ENCODE data around the gene HAL.
A peak's percentile ranks its signal among the peaks of the same experiment; 100 is the strongest.

Gene HAL

DNA sequence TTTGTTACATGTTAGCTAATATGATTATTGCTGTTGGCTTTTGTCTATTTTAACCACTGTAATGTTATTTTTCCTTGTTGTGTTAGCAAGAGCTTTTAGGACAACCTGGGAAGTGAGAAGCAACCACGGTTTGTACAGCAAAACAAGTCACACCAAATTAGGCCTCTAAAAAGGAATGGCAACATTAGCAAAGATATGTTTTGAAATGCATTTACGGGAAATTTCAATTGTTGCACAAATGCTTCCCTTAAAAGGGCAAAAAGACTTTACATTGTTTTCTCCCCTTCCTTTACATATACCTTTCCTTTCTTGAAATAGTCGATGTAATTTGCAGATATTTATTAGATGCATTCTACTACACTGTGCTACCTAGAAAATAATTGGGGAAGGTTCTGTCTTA is 43.4 kb upstream of the HAL start:
- TF ChIP-seq, protein P1, sequence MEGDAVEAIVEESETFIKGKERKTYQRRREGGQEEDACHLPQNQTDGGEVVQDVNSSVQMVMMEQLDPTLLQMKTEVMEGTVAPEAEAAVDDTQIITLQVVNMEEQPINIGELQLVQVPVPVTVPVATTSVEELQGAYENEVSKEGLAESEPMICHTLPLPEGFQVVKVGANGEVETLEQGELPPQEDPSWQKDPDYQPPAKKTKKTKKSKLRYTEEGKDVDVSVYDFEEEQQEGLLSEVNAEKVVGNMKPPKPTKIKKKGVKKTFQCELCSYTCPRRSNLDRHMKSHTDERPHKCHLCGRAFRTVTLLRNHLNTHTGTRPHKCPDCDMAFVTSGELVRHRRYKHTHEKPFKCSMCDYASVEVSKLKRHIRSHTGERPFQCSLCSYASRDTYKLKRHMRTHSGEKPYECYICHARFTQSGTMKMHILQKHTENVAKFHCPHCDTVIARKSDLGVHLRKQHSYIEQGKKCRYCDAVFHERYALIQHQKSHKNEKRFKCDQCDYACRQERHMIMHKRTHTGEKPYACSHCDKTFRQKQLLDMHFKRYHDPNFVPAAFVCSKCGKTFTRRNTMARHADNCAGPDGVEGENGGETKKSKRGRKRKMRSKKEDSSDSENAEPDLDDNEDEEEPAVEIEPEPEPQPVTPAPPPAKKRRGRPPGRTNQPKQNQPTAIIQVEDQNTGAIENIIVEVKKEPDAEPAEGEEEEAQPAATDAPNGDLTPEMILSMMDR (IDR thresholded peaks at IDR 0.05; ENCODE audit: borderline replicate concordance, extremely low read depth, low read length, poor library complexity, severe bottlenecking) = no peak
- TF ChIP-seq EZH2 (IDR thresholded peaks at IDR 0.05; ENCODE audit: borderline replicate concordance, low read depth, low read length, severe bottlenecking) = no peak
- Histone ChIP-seq H3K36me3 (ENCODE audit: insufficient read depth, low read length) (no peaks in the 10 kb centered on the region; the same call in 1 of the 2 replicates), H3K4me2 (ENCODE audit: insufficient read depth, low read length) (no peak overlapping the region), H3K27ac (ENCODE audit: low read length) (no peak overlapping the region), H2AFZ (ENCODE audit: low read depth, low read length) (no peak overlapping the region), H3K79me2 (ENCODE audit: insufficient read depth, low read length) (peaks cover 9% of the 10 kb centered on the region), H4K20me1 (ENCODE audit: insufficient read depth, low read length) (no peaks in the 10 kb centered on the region), H3K4me3 (ENCODE audit: low read depth in 1 of 2, low read length in 2 of 2) (no peak overlapping the region), H3K4me1 (ENCODE audit: insufficient read depth, low read length) (peaks cover 17% of the 10 kb centered on the region), H3K9me3 (ENCODE audit: insufficient read depth, low read length, severe bottlenecking) (no peaks in the 10 kb centered on the region), H3K9ac (ENCODE audit: low read depth, low read length) (no peak overlapping the region), H3K27me3 (ENCODE audit: insufficient read depth, low read length, poor library complexity) (no peaks in the 10 kb centered on the region)
- ATAC-seq (ENCODE audit: insufficient read depth, low read depth) (no peak), DNase-seq (no peak)

DNA sequence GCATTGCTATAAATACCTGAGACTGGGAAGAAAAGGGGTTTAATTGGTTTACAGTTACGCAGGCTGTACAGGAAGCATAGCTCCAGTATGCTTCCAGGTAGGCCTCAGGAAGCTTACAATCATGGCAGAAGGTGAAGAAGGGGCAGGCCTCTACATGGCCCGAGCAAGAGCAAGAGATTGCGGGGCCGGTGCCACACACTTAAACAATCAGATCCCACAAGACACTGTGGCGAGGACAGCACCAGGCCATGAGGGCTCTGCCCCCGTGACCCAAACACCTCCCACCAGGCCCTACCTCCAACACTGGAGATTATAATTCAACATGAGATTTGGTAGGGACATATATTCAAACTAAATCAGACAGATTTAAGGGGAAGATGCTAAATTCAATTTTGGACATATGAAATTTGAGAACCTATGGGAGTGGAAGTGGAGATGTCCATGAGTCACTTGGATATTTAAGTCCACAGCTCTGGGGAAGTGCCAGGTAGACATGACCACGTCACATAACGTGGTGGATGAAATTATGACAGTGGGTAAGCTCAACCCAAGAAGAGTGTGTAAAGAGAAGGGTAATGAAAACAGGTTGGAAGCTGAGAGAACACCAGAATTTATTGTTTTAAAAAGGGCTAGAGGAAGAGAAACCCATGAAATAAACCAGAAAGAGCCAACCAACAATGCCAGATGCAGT is 40.8 kb upstream of the HAL start:
- Histone ChIP-seq H3K9ac (ENCODE audit: low read depth, low read length) (no peak overlapping the region), H3K4me3 (ENCODE audit: low read depth in 1 of 2, low read length in 2 of 2) (0 out of 4 replicates have a peak overlapping the region, but pooled peaks of 1 of the 2 experiments have one; percentile 94), H3K36me3 (ENCODE audit: insufficient read depth, low read length) (no peaks in the 10 kb centered on the region; the same call in 1 of the 2 replicates), H3K4me2 (ENCODE audit: insufficient read depth, low read length) (peak overlapping the region; percentile 95), H4K20me1 (ENCODE audit: insufficient read depth, low read length) (no peaks in the 10 kb centered on the region), H2AFZ (ENCODE audit: low read depth, low read length) (peak overlapping the region; percentile 70), H3K9me3 (ENCODE audit: insufficient read depth, low read length, severe bottlenecking) (no peaks in the 10 kb centered on the region), H3K79me2 (ENCODE audit: insufficient read depth, low read length) (peaks cover 18% of the 10 kb centered on the region), H3K4me1 (ENCODE audit: insufficient read depth, low read length) (peaks cover 30% of the 10 kb centered on the region), H3K27ac (ENCODE audit: low read length) (0 out of 2 replicates have a peak overlapping the region, but pooled peaks have one; percentile 54), H3K27me3 (ENCODE audit: insufficient read depth, low read length, poor library complexity) (no peaks in the 10 kb centered on the region)
- DNase-seq (no peak), ATAC-seq (ENCODE audit: insufficient read depth, low read depth) (no peak)
- no peak for TF ChIP-seq EZH2 (IDR thresholded peaks at IDR 0.05; ENCODE audit: borderline replicate concordance, low read depth, low read length, severe bottlenecking)
- TF ChIP-seq, protein P1 (IDR thresholded peaks at IDR 0.05; ENCODE audit: borderline replicate concordance, extremely low read depth, low read length, poor library complexity, severe bottlenecking) = no peak

DNA sequence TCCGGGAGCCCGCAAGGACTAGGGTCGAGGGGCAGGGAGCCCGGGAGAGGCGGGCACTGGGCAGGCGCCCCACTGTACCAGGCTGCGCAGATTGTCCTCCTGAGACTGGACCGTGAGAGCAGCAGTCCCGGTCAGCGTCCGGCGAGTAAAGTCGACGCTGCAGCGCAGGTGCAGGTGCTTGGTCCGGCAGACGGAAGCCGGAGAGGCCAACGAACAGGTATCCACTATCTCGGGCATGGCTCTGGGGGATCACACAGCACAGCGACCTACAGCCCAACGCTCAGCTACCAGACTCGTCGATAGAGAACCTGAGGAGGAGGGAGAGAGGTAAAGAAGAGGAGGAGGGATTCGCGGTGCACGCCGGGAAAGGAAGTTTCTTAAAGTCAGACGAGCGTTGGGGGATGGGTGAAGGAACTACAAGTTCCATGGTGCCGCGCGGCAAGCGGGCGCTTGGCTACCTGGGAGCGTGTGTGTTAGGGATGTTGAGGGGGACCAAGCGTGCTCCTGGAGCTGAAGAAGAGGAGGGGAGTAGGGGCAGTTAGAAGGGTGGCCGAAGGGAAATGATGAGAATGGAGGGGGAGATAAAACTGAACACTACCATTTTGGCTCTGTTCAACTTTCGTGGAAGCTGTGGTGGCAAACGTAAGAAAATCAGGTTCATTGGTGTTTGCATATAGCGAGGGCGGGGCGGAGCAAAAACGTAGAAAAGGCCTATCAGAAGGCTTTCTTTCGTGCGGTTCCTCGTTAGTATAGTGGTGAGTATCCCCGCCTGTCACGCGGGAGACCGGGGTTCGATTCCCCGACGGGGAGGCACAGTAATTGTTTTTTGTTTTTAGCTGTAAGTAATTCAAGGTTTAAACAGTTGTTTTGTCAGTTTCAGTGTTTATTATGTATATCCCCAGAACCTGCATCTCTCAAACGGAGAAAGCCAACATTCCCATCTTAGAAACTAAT is 39.4 kb upstream of the HAL start, which contains the start of gene LTA4H:
Gene LTA4H, minus strand, starts transcription at position 305 of the 954 bp plus-strand sequence. Its CDS starts 68 bp downstream, at position 237.
- H2AFZ ChIP-seq (ENCODE audit: low read depth, low read length) = peak within 1 kb of the TSS; percentile 98
- TF ChIP-seq, protein P1 (IDR thresholded peaks at IDR 0.05; ENCODE audit: borderline replicate concordance, extremely low read depth, low read length, poor library complexity, severe bottlenecking) = no peak
- no peak for TF ChIP-seq EZH2 (IDR thresholded peaks at IDR 0.05; ENCODE audit: borderline replicate concordance, low read depth, low read length, severe bottlenecking)
- H3K4me2 ChIP-seq (ENCODE audit: insufficient read depth, low read length) = peak within 1 kb of the TSS; percentile 95
- H3K4me1 ChIP-seq (ENCODE audit: insufficient read depth, low read length) = peaks cover 30% of the 10 kb centered on the region
- no peaks in the 10 kb centered on the region for H3K27me3 ChIP-seq (ENCODE audit: insufficient read depth, low read length, poor library complexity)
- peak within 1 kb of the TSS; percentile 71 for H3K27ac ChIP-seq (ENCODE audit: low read length)
- peak within 1 kb of the TSS; percentile 69 to 94 for H3K4me3 ChIP-seq (ENCODE audit: low read depth in 1 of 2, low read length in 2 of 2)
- no peaks in the 10 kb centered on the region for H4K20me1 ChIP-seq (ENCODE audit: insufficient read depth, low read length)
- no peaks in the 10 kb centered on the region; the same call in 1 of the 2 replicates for H3K36me3 ChIP-seq (ENCODE audit: insufficient read depth, low read length)
- DNase-seq = peak; percentile 97
- H3K9ac ChIP-seq (ENCODE audit: low read depth, low read length) = peak within 1 kb of the TSS; percentile 73
- peaks cover 20% of the 10 kb centered on the region for H3K79me2 ChIP-seq (ENCODE audit: insufficient read depth, low read length)
- H3K9me3 ChIP-seq (ENCODE audit: insufficient read depth, low read length, severe bottlenecking) = no peaks in the 10 kb centered on the region
- peak; percentile 95 for ATAC-seq (ENCODE audit: insufficient read depth, low read depth)

Measured in DND-41 (cell line).